Measurements from ENCODE around the gene TOR2A.
"Not testable (repeated sequence)": the region's sequence is repeated elsewhere in the genome, so short reads cannot be mapped to it uniquely, and the experiment has no call there.

Gene TOR2A

DNA sequence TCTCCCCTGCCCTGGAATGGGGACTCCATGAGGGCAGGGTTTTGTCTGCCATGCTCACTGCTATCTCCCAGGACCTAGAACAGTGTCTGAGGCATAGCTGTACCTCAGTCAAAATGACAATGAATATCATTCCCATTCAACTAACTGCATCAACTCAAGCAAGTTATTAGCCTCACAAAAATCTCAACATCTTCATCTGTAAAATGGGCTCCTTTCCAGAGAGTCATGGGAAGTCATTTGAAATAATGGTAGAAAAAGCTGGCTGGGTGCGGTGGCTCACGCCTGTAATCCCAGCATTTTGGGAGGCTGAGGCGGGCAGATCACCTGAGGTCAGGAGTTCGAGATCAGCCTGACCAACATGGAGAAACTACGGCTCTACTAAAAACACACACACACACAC is 34.0 kb upstream of the TOR2A start:
- FAIRE-seq, result no peak
- DNase-seq (ENCODE audit: low spot score), result no peak

DNA sequence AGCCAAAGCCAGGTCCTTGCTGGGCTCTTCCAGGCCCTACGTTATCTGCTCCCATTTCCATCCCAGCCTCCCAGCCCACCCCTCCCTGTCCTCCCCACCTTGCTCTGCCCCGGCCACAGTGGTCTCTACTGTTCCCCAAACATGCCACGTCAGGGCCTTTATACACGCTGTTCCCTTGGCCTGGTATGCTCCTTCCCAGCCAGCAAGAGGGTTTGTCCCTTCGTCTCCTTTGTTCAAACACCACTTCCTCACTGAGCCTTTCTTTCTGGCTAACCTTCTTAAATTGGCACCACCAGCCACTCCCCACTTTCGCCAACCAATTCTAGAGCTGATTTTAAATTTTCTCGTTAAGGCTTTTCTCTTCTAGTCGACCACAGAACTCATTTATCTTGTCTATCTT is 33.6 kb upstream of the TOR2A start:
- FAIRE-seq (no peak), DNase-seq (ENCODE audit: low spot score) (no peak)

DNA sequence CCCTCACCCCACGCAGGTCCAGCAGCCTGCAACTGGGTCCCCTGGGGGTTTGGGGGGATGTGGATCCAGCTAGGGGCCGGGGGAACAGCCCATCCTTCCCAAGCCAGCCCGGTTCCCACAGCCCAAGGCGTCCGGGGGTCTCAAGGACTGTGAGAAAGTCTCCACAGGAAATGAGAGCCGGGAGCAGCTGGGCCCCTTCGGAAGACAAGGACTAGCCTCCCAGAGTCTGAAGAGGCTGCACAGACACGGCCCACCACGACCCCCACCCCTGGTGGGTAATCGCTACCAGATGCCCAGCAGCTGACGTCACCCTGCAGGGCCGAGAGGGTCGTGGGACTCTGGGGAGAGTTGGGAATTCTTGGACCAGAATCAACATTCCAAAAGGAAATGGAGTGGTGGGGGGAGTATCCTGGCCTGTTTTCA is 32.8 kb upstream of the TOR2A start:
- no peak for DNase-seq (ENCODE audit: low spot score)
- FAIRE-seq, result no peak

DNA sequence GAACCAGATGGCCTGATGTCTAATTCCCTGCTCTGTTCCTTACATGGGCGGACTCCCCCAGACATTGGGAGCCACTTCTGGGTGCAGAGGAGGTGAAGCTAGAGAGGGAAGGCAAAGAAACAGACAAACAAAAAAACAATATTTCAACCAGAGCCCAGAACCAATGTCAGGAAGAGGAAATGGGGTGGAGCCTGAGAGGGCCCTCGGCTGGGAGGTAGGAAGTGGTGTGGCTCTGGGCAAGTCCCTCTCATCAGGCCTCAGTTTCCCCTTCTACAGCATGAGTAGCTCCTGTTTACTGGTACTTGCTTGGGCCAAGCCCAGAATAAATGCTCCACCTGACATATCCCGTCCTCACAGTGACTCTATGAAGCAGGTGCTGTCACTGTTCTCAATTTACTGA is 32.3 kb upstream of the TOR2A start:
- FAIRE-seq (no peak), DNase-seq (ENCODE audit: low spot score) (no peak)

DNA sequence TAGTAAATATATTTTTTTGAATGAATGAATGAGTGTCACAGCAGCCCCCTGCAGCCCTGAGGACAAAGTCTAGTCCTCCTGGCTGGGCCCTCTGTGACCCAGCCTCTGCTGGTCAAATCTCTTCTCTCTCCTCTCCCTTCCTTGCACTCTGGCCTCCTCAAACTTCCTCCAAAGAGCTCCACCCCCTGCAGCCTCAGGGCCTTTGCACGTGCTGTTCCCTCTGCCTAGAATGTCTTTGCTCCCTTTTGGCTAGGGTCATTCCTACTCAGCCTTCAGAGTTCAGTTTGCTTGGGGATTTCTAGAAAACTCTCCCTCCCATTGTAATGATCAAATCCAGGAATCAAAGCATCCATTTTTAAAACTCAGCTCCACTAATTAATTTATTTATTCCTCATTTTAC is 30.3 kb upstream of the TOR2A start:
- DNase-seq (ENCODE audit: low spot score) (no peak), FAIRE-seq (no peak)

DNA sequence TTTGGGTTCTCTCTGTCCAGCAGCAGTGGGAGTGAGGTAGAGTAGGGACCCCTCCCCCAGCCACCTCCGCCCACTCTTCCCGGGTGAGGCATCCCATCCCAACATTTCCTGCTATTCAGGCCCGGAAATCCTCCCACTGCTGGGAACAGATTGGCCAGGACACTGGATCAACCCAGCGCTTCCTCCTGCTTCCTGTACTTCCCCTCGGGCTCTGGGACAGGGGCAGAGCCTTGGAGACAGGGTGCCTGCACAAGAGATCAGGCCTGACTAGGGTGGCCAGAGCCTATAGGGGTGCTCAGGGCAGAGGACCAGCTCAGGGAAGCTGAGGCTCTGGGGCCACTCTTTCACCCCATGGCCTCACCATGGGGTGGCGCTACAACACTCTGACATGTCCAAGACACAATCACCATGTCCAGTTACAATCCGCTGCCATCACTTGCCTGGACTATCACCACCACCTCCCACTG is 28.9 kb upstream of the TOR2A start:
- FAIRE-seq (no peak), DNase-seq (ENCODE audit: low spot score) (no peak)

DNA sequence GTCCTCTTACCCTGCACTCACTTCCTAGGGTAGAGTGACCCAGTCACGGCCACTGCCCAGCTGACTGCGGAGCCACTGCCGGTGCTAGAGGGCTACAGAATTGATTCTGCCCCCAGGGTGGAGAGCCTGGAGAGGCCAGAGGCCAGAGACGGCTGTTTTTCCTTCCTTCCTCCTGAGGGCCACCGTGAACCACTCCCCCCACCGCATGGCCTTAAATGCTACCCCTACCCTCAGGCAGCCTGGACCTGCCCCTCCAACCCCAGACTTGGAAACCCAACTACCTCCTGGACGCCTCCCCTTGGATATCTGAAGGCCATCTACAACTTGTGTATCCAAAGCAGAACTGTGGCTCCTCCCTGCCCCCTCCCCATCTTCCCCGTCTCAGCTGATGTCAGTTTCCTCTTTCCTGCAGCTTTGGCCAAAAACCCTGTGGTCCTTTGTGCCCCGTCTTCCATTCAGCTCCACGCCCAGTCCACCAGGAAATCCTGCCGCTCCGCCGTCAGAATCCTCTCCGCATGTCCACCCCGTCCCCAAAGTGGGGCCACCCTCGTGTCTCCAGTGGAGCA is 27.1 kb upstream of the TOR2A start:
- no peak for FAIRE-seq
- DNase-seq (ENCODE audit: low spot score), result no peak

DNA sequence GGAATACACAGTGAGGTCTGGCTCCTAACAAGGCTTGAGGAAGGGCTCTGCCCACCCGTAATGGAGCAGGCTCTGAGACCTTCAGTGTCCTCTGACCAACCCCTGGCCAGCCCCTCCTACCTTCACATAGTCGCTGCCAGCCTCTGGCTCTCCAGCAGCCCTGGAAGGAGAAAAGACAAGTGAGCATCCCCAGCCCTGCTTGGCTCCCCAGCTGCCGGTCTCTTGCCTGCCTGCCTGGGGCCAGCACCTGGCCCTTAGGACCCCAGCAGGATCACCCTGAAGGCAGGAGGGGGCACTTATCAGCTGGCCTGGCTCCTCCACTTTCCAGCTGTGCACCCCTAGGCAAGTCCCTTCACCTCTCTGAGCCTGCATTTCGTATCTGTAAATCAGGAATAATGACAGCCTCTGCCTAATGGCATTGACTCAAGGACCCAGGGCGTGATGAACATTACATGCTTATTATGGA is 26.4 kb upstream of the TOR2A start:
- DNase-seq (ENCODE audit: low spot score) (no peak), FAIRE-seq (no peak)

DNA sequence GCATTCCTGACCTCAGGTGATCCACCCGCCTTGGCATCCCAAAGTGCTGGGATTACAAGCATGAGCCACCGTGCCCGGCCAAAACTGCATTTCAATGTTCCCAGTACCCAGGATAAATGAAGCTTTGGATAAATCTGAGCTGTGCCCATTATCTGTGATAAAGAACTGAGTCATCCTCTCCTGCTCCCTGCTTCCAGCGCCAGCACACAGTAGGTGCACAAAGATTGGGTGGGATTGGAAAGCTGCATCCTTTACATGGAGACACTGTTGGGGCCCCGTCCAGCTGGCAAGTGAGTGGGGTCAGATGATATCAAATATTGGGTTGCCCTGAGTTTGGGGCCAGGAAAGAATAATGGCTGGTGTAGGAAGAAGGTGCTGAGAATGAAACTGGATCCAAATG is 26.0 kb upstream of the TOR2A start:
- no peak for DNase-seq (ENCODE audit: low spot score)
- FAIRE-seq, result no peak

DNA sequence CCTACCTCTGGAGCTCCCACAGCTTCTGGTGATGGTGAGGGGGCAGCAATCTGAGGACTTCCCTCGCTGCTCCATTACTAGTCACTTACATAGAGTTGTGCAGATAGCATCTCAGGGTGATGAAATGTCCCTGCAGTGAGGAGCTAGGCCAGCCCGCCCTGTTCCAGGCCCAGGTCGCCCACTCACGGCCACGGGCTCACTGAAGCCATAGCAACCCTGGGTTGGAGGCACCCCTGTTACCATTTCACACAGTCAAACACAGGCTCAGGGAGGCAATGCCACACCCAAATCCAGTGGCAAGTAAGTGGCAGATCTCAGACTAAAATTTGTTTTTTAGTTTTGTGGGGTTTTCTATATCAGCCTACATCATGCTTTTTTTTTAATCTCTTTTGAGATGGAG is 23.7 kb upstream of the TOR2A start:
- DNase-seq (ENCODE audit: low spot score) (no peak), FAIRE-seq (no peak)

DNA sequence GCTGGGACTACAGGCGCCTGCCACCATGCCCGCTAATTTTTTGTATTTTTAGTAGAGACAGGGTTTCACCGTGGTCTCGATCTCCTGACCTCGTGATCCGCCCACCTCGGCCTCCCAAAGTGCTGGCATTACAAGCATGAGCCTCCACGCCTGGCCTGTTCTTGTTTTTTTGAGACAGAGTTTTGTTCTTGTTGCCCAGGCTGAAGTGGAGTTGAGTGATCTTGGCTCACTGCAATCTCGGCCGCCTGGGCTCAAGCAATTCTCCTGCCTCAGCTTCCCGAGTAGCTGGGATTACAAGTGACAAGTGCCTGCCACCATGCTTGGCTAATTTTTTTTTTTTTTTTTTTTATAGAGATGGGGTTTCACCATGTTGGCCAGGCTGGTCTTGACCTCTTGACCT is 21.7 kb upstream of the TOR2A start:
- not testable (repeated sequence) for FAIRE-seq; DNase-seq (ENCODE audit: low spot score)

DNA sequence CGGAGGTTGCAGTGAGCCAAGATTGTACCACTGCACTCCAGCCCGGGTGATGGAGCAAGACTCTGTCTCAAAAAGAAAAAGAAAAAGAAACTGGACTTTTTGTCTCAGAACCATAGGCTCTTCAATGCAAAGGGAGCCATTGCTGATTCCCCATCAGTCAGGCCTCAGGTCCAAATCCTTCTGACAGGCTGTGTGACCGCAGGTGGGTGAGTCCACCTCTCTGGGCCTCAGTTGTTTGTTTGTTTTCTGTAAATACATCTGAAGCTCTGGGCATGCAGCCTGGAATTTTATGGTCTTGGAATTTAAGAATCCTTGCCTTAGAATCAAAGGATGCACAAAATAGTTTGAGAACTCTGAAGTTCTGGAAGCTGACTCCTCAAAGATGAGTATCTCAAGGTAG is 21.1 kb upstream of the TOR2A start:
- FAIRE-seq (no peak), DNase-seq (ENCODE audit: low spot score) (no peak)

DNA sequence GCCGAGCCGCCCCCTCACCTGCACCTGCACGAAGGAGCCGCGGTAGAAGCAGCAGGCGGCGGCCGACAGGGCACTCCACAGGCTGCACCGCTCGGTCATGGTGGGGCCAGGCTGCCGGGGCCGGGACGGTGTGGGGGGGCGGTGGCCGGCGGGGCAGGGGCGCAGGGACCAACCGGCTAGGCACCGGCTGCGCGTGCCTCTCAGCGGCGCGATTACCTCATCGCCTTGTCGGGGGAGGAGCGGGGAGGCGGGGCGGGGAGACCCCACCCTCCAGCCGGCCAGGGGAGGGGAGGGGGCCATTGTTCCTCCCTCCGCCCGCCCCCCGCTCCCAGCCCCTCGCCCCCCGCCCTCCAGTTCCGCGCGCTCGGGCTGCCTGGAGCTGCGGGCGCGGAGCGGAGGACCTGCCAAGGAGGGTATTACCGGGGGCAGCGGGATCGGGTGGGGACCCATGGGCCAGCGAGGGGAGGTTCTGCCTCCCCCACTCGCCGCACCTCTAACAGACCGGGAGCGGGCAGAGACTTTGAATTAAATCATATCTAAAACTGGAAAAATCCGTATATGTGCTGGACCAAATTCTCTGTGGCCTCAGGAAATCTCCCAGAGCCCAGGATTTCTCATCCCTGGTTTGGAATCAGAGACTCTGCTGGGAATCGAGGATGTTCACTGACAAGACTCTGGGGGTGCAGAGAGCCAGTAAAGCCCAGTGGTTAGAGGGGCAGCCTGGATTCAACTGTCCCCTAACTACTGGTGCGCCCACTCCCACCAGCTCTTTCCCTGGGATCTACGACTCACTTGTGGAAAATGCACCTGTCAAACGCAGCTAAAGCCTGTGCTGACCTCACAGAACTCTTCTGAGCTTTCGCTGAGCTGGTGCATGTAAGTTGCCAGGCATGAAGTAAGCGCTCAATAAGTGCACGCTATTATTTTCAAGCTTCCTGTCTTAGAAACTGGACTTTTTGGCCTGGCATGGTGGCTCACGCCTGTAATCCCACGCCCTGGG is 20.3 kb upstream of the TOR2A start:
- DNase-seq (ENCODE audit: low spot score) (no peak), FAIRE-seq (no peak)

DNA sequence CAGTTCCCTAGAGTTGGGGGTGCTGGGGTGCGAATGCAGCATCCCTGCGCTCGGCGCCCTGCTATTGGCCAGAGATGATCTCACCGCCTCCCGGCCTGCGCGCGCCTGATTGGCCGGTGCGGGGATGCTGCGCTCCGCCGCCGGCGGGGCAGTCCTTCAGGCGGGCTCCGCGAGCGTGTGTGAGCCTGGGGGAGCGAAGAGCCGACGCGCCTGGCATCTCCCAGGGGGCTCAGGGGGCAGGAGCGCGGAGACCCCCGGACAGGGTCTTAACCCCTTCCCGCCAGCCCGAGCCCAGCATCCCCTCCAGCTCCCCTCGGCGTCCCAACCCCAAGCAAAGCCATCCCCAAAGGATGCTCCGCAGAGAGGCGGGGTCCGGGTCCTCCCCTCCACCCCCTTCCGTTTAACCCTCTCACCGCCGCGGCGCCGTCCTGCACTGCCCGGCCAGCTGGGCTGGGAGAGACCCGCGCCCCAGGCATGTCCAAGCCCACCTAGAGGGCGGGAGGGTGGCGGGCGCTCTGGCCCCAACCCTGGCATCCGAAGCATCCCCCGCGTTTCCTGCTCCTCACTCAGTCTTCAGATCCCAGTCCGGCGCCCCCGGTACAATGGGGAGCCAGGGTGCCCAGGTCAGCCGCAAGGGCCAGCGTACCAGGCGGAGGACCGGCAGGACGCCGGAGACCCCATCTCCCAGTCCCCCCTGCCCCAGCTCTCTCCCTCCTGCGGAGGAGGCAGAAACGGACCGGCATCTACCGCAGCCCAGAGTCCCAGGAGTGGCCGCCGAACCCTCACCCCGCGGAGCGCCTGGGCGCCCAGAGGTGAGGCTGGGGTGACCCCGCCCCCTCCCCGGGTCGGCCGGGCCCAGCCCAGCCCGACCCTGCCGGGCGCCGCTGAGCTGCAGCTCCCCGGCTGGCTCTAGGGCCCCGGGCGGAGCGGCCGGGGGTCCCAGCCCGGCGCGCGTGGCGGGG is 19.3 kb upstream of the TOR2A start:
- no peak for FAIRE-seq
- DNase-seq (ENCODE audit: low spot score), result no peak

DNA sequence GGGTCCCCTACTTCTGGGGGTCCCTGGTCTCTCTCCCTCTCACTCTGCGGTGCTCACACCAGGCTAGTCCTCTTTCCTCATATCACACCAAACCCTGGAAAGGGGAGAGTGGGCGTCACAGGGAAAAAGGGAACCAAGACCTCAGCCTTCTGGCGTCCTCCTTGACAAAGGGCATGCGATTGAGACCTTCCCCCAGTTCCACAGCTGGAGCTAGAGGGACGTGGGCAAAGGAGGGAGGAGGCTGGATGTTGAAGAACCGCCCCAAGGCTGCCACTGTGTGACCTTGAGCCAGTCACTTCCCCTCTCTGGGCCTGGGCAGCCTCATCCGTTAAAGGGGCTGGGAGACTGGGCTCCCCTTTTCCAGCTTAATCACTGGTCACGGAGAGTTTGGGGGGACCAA is 18.5 kb upstream of the TOR2A start:
- DNase-seq (ENCODE audit: low spot score) (no peak), FAIRE-seq (no peak)

DNA sequence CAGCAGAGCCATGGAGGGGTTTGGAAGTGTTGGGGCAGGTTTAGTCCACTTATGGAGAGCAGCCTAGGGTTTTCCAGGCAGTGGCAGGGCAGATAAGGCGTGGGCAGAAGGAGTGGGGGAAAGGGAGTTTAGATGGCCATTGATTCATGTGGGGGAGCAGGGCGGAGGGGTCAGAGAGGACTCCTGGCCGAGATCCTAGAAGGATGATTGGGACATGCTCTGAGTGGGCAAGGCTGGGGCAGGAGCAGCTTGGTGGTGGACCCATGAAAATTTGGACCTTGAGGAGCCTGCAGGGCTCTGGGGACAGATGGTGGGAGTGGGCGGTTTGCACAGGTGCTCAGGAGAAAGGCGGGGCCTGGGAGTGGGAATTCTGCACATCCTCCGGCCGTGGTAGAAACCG is 18.1 kb upstream of the TOR2A start:
- no peak for FAIRE-seq
- no peak for DNase-seq (ENCODE audit: low spot score)

DNA sequence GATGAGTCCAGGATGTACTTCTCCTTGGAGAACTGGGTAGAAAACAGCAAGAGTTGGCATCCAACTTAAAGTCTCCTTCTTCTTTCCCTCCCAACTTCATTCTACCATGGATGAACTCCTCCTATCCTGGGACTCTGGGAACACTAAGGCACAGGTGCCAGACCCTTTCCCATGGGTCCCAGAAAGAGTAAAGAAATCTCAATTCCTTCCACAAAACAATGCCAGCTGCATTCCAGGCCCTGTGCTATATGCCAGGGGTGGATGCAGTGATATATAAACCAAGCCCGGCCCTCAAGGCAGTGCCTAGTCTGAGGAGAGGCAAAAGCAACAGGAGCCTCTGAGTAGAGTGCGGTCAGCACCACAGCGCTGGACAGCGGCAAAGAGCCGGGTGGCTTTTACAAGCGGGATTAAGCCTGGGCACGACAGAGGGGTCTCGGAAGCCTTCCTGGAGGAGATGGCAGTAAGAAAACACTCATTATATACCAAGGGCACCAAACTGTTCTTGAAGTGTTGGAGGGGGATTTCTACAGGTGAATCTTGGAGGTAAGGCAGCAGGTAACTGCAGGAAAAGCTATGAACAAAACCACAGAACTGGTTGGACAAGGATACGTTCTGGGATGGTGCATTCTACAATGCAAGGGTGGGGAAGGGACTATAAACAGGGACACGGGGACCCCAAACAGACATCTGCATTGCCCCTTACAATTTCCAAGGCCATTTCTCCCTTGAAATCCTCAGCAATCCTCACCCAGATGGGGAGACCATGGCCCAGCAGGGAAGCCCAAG is 16.4 kb upstream of the TOR2A start:
- DNase-seq (ENCODE audit: low spot score) (no peak), FAIRE-seq (no peak)

DNA sequence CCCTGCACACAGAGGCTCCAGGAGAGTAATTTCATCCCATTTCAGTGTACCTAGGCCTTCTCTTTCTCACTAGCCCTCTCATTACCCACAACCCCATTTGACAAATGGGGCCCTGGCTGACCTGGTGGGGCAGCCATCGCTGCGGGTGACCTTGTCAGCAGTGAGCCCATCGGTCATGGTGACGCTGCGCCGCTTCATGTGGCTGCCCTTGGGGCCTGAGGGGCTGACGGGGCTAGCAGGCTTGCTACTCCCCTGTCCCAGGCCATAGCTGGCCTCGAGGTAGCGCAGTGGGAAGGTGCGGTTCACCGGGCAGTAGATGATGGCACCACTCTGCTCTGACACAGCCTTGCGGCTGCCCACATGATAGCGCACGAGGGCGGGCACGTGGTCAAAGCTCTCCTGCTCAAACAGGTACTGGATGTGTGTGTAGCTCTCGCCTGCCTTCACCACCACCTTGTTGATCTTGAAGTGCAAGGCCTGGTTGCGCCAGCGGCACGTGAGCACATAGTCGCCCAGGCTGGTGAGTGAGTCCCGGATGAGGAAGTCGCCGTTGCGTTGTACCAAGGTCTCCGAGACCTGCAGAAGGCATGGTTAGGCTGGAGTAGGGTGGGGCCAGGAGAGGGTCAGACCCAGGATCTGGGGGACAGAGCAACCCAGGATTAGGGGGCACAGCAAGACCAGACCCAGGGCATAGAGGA is 14.1 kb upstream of the TOR2A start:
- FAIRE-seq (no peak), DNase-seq (ENCODE audit: low spot score) (no peak)

DNA sequence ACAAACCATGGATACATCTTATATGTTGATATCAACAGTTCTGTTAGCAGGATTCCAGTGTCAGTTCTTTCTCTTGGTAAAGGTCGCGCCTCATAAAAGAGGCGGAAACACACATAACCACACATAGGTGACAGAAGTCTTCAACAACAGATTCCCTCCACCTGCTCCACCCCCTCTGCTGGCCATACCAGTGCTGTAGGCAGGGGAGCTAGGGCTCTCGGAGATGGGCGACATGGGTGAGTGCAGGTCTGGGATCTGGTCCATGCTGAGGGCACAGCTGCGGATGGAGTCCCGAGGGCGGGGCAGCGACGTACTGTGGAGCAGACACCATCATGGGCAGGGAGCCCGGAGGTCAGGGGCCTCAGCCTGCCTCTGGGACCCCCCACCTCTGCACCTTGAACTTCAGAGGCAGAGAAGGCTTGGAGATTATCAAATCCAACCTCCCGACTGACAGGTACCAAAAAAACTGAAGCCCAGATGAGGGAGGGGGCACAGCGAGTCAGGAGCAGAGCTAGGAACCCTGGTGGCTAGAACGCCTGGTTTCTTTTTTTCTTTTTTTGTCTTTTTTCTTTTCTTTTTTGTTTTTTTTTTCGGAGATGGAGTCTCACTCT is 12.0 kb upstream of the TOR2A start:
- no peak for FAIRE-seq
- no peak for DNase-seq (ENCODE audit: low spot score)

All from RCC 7860 (cell line).